ENCODE results near the gene SLC35F1.

The SLC35F1 gene

GRCh38 chr6:118246406-118246805, 339.3 kb downstream of the SLC35F1 start:
- no peak for TF ChIP-seq CTCF (IDR thresholded peaks at IDR 0.05; ENCODE audit: low read depth, low read length)
- H3K4me3 ChIP-seq (ENCODE audit: low read depth, low read length) = no peak overlapping the region

- no peak for TF ChIP-seq CTCF (IDR thresholded peaks at IDR 0.05; ENCODE audit: low read depth, low read length)
- no peak overlapping the region for H3K4me3 ChIP-seq (ENCODE audit: low read depth, low read length)
Measured at GRCh38 chr6:118248171-118248570, 341.1 kb downstream of the SLC35F1 start.

GRCh38 chr6:118249680-118250079, 342.6 kb downstream of the SLC35F1 start:
- TF ChIP-seq CTCF (IDR thresholded peaks at IDR 0.05; ENCODE audit: low read depth, low read length) = no peak
- H3K4me3 ChIP-seq (ENCODE audit: low read depth, low read length) = no peak overlapping the region

GRCh38 chr6:118252474-118252873, 345.4 kb downstream of the SLC35F1 start:
- no peak overlapping the region for H3K4me3 ChIP-seq (ENCODE audit: low read depth, low read length)
- no peak for TF ChIP-seq CTCF (IDR thresholded peaks at IDR 0.05; ENCODE audit: low read depth, low read length)

- TF ChIP-seq CTCF (IDR thresholded peaks at IDR 0.05; ENCODE audit: low read depth, low read length) = no peak
- no peak overlapping the region for H3K4me3 ChIP-seq (ENCODE audit: low read depth, low read length)
Measured at GRCh38 chr6:118253741-118254140, 346.7 kb downstream of the SLC35F1 start.

- no peak for TF ChIP-seq CTCF (IDR thresholded peaks at IDR 0.05; ENCODE audit: low read depth, low read length)
- no peak overlapping the region for H3K4me3 ChIP-seq (ENCODE audit: low read depth, low read length)
Measured at GRCh38 chr6:118260833-118261232, 353.8 kb downstream of the SLC35F1 start.

GRCh38 chr6:118263921-118264486, 356.9 kb downstream of the SLC35F1 start:
- TF ChIP-seq CTCF (IDR thresholded peaks at IDR 0.05; ENCODE audit: low read depth, low read length) = no peak
- H3K4me3 ChIP-seq (ENCODE audit: low read depth, low read length) = no peak overlapping the region
